Gastroesophageal sphincter (tissue), 3 donors: Measurements from ENCODE around the gene ZNF333.

Experiments
- CTCF ChIP-seq, 4 experiments: fragments of 200-600 bp in 2 of 4; fragments of 450-650 bp in 2 of 4; sonication (generic) in 1 of 4; IDR thresholded peaks; one replicate each; pipeline ENCODE4 v1.5.1; 2017 to 2019; ENCODE audit warnings: antibody characterized with exemption in 4 of 4, mild to moderate bottlenecking in 2 of 4, moderate library complexity in 2 of 4
- POLR2A ChIP-seq, 2 donors: fragments of 450-650 bp; IDR thresholded peaks; one replicate each; pipeline ENCODE4 v1.6.1; 2017; ENCODE audit warnings: antibody characterized with exemption in 2 of 2, mild to moderate bottlenecking in 2 of 2, moderate library complexity in 1 of 2

GRCh38 chr19:14683439-14683838, 6.4 kb upstream of the ZNF333 start:
- TF ChIP-seq CTCF (IDR thresholded peaks at IDR 0.05), result no peak
- TF ChIP-seq POLR2A (IDR thresholded peaks at IDR 0.05), result no peak
